Endothelial cell of umbilical vein (primary cell): ENCODE measurements around the gene SEC14L1.

Experiments used
- CTCF ChIP-seq, 2 donors: IDR thresholded peaks; 1 replicate in 1 of 2; 2 replicates in 1 of 2; pipeline ENCODE4 v1.5.1; 2011; ENCODE audit warnings: low read length in 2 of 2, mild to moderate bottlenecking in 2 of 2, moderate library complexity in 2 of 2, control low read depth in 1 of 2, inconsistent platforms in 1 of 2, low read depth in 1 of 2; ENCODE audit not compliant: insufficient read depth in 1 of 2; ENCODE audit errors: extremely low read depth in 1 of 2
- EZH2 ChIP-seq: IDR thresholded peaks from 2 replicates; pipeline ENCODE4 v1.6.1; 2012; ENCODE audit warnings: borderline replicate concordance, low read depth, mild to moderate bottlenecking, moderate library complexity, low read length, inconsistent platforms; ENCODE audit not compliant: severe bottlenecking
- MYC ChIP-seq: IDR thresholded peaks from one replicate; pipeline ENCODE4 v1.6.1; 2011; ENCODE audit warnings: mild to moderate bottlenecking, low read depth, low read length

GRCh38 chr17:77124192-77124889 is 16.4 kb upstream of the SEC14L1 start:
- TF ChIP-seq MYC (peak; percentile 43), CTCF (IDR thresholded peaks at IDR 0.05; ENCODE audit: extremely low read depth in 1 of 2, insufficient read depth in 1 of 2, low read depth in 1 of 2, low read length in 2 of 2) (no peak), EZH2 (no peak)
